ENCODE data around the gene CASTOR1. TPM values are rescaled to one million over a fixed set of nuclear protein-coding genes. Genes with fewer than 3 reads are reported as not detected.

CASTOR1 gene
- polyA plus RNA-seq, 1 of the 3 experiments (the other 2 are of a cell fraction), result 14.4 TPM

GRCh38 chr22:30335236-30335635 lies 45.9 kb upstream of the CASTOR1 start:
- H2AFZ ChIP-seq (ENCODE audit: low read depth), result no peak overlapping the region
- peaks cover 8% of the 10 kb centered on the region for H3F3A ChIP-seq (replicated peaks; ENCODE audit: insufficient read depth)
- no peak overlapping the region for H3K4me2 ChIP-seq
- DNase-seq, result no peak
- no peaks in the 10 kb centered on the region for H4K20me1 ChIP-seq (ENCODE audit: insufficient read depth)
- TF ChIP-seq REST (IDR thresholded peaks at IDR 0.05; ENCODE audit: low read depth, low read length) (no peak), SMC3 (IDR thresholded peaks at IDR 0.05; ENCODE audit: low read depth, low read length) (no peak), JUND (IDR thresholded peaks at IDR 0.05) (no peak), CHD2 (IDR thresholded peaks at IDR 0.05; ENCODE audit: low read length, partially characterized antibody) (no peak), RXRA (IDR thresholded peaks at IDR 0.05; ENCODE audit: borderline replicate concordance, low read depth) (no peak), GABPA (IDR thresholded peaks at IDR 0.05; ENCODE audit: low read depth) (no peak)
- H3K79me2 ChIP-seq (ENCODE audit: insufficient read depth), result no peaks in the 10 kb centered on the region
- no peaks in the 10 kb centered on the region for H3K27me3 ChIP-seq (ENCODE audit: insufficient read depth)
- no peak overlapping the region for H3K9ac ChIP-seq
- H3K27ac ChIP-seq (ENCODE audit: low read depth in 2 of 2, low read length in 1 of 2), result no peak overlapping the region
- H3K4me1 ChIP-seq (ENCODE audit: control insufficient read depth in 1 of 2, insufficient read depth in 2 of 2, low read depth in 1 of 2, low read length in 1 of 2), result no peaks in the 10 kb centered on the region
- WGBS (ENCODE audit: low lambda C conversion rate), result 100% methylated on average over 1 of the region's 1 CpG
- H3K4me3 ChIP-seq (ENCODE audit: low read depth in 2 of 2, low read length in 1 of 2), result no peak overlapping the region
- H3K36me3 ChIP-seq (replicated peaks in 1 of 2; ENCODE audit: control insufficient read depth in 1 of 2, insufficient read depth in 2 of 2, low read length in 1 of 2), result peaks cover 48 to 82% of the 10 kb centered on the region in 2 experiments
- ChIA-PET CTCF (interaction anchor here (0.8 to 2.4 kb wide), 2 partner anchors 12 to 47 kb away, joined by 3 to 15 read pairs; no protein-coding TSS in a partner anchor), POLR2A (no interaction called here)
- H3K9me3 ChIP-seq, result no peaks in the 10 kb centered on the region
- no peaks in the 10 kb centered on the region for H3K9me2 ChIP-seq

- Histone ChIP-seq H3K79me2 (ENCODE audit: insufficient read depth) (no peaks in the 10 kb centered on the region), H3K36me3 (replicated peaks in 1 of 2; ENCODE audit: control insufficient read depth in 1 of 2, insufficient read depth in 2 of 2, low read length in 1 of 2) (peaks cover 43 to 77% of the 10 kb centered on the region in 2 experiments)
- CTCF ChIA-PET, result interaction anchor here (2.4 kb wide), 1 partner anchor 47 kb away, joined by 15 read pairs; no protein-coding TSS in a partner anchor
These were observed 45.3 kb upstream of the CASTOR1 start for GRCh38 chr22:30334646-30335045.

More at GRCh38 chr22:30334646-30335045, 45.3 kb upstream of the CASTOR1 start:
- Histone ChIP-seq H3K27me3 (ENCODE audit: insufficient read depth) (no peaks in the 10 kb centered on the region), H3K4me1 (ENCODE audit: control insufficient read depth in 1 of 2, insufficient read depth in 2 of 2, low read depth in 1 of 2, low read length in 1 of 2) (no peaks in the 10 kb centered on the region), H2AFZ (ENCODE audit: low read depth) (no peak overlapping the region), H3K27ac (ENCODE audit: low read depth in 2 of 2, low read length in 1 of 2) (no peak overlapping the region), H3K9me2 (no peaks in the 10 kb centered on the region), H3K4me2 (no peak overlapping the region), H4K20me1 (ENCODE audit: insufficient read depth) (no peaks in the 10 kb centered on the region), H3K9ac (no peak overlapping the region), H3K9me3 (no peaks in the 10 kb centered on the region), H3F3A (replicated peaks; ENCODE audit: insufficient read depth) (peaks cover 9% of the 10 kb centered on the region), H3K4me3 (ENCODE audit: low read depth in 2 of 2, low read length in 1 of 2) (no peak overlapping the region)
- 100% methylated on average over 4 of the region's 4 CpGs for WGBS (ENCODE audit: low lambda C conversion rate)
- TF ChIP-seq SMC3 (IDR thresholded peaks at IDR 0.05; ENCODE audit: low read depth, low read length) (no peak), USF1 (IDR thresholded peaks at IDR 0.05; ENCODE audit: borderline replicate concordance, low read depth) (no peak), RAD21 (IDR thresholded peaks at IDR 0.05; ENCODE audit: low read length) (no peak), TAF1 (IDR thresholded peaks at IDR 0.05; ENCODE audit: borderline replicate concordance, low read depth, low read length) (no peak), MXI1 (IDR thresholded peaks at IDR 0.05; ENCODE audit: low read depth, low read length) (no peak), FOSL2 (IDR thresholded peaks at IDR 0.05; ENCODE audit: borderline replicate concordance, low read depth) (no peak)
- no peak for DNase-seq
- POLR2A ChIA-PET, result no interaction called here

All from SK-N-SH (cell line).